PC-3 (cell line): ENCODE results near the gene TNFRSF12A. TPM values are rescaled to one million over a fixed set of nuclear protein-coding genes. Genes with fewer than 3 reads are reported as not detected.

Experiments
- ATAC-seq: fragments of 200-7000 bp; cut with Tn5 transposase; 2 replicates; pipeline ENCODE4 v1.9.1; 2020; ENCODE audit warnings: mild to moderate bottlenecking, moderate library complexity
- BruUV-seq: library from RNA; stranded (reverse); fragments of 400-500 nt; replicated peaks from 2 replicates; lab custom pipeline; 2021; lab: Mats Ljungman, UMichigan
- CTCF ChIA-PET: fragments of 300-600 bp; sonication (Branson Sonifier 250); formaldehyde crosslinking; loops from one replicate; lab custom pipeline; 2022; ENCODE audit warnings: antibody characterized with exemption; lab: Charles Lee
- POLR2A ChIA-PET: fragments of 300-600 bp; sonication (Branson Sonifier 250); formaldehyde crosslinking; loops from one replicate; lab custom pipeline; 2022; ENCODE audit warnings: antibody characterized with exemption; ENCODE audit not compliant: unreplicated experiment; lab: Charles Lee
- DNase-seq: peaks from one replicate; pipeline ENCODE4 v3.0.0-alpha.2; 2015
- H2AFZ ChIP-seq: fragments of 300-600 bp; sonication (generic); 2 replicates; pipeline ENCODE4 v1.6.0; 2016; ENCODE audit warnings: antibody characterized with exemption, low read length
- H3F3A ChIP-seq: fragments of 300-600 bp; sonication (generic); one replicate; pipeline ENCODE4 v1.6.0; 2017; ENCODE audit warnings: antibody characterized with exemption, low read length, control low read depth, mild to moderate bottlenecking; ENCODE audit not compliant: unreplicated experiment
- H3K27ac ChIP-seq: fragments of 300-600 bp; sonication (generic); 2 replicates; pipeline ENCODE4 v1.5.1; 2016; ENCODE audit warnings: mild to moderate bottlenecking, low read length
- H3K27me3 ChIP-seq: fragments of 300-600 bp; sonication (generic); 2 replicates; pipeline ENCODE4 v1.6.1; 2016; ENCODE audit warnings: low read length, mixed read lengths
- H3K36me3 ChIP-seq: fragments of 300-600 bp; sonication (generic); 2 replicates; pipeline ENCODE4 v1.6.1; 2016; ENCODE audit warnings: low read depth, mixed run types, low read length, mixed read lengths
- H3K4me1 ChIP-seq: fragments of 300-600 bp; sonication (generic); 2 replicates; pipeline ENCODE4 v1.5.1; 2016; ENCODE audit warnings: low read length; ENCODE audit not compliant: insufficient read depth
- H3K4me2 ChIP-seq: fragments of 300-600 bp; sonication (generic); 2 replicates; pipeline ENCODE4 v1.6.0; 2016; ENCODE audit warnings: low read length
- H3K4me3 ChIP-seq: fragments of 300-600 bp; sonication (generic); 2 replicates; pipeline ENCODE4 v1.5.1; 2016; ENCODE audit warnings: mild to moderate bottlenecking, low read length, mixed read lengths
- H3K79me2 ChIP-seq: fragments of 300-600 bp; sonication (generic); 2 replicates; pipeline ENCODE4 v1.6.1; 2017; ENCODE audit warnings: low read length, mixed read lengths
- H3K9ac ChIP-seq: fragments of 300-600 bp; sonication (generic); 2 replicates; pipeline ENCODE4 v1.6.0; 2016; ENCODE audit warnings: mild to moderate bottlenecking, low read length
- H3K9me2 ChIP-seq: fragments of 300-600 bp; sonication (generic); replicated peaks from 2 replicates; pipeline ENCODE4 v1.6.1; 2016; ENCODE audit warnings: mixed run types, low read length, mixed read lengths
- H3K9me3 ChIP-seq: fragments of 300-600 bp; sonication (generic); 2 replicates; pipeline ENCODE4 v1.6.1; 2016; ENCODE audit warnings: low read length, mixed read lengths
- H4K20me1 ChIP-seq: fragments of 300-600 bp; sonication (generic); 2 replicates; pipeline ENCODE4 v1.6.1; 2016; ENCODE audit warnings: low read length, mixed read lengths
- CTCF ChIP-seq: fragments of 300-600 bp; sonication (generic); conservative IDR thresholded peaks from 2 replicates; pipeline ENCODE4 v1.5.1; 2017; ENCODE audit warnings: antibody characterized with exemption, low read depth, mild to moderate bottlenecking, low read length
- EZH2 ChIP-seq: fragments of 300-600 bp; sonication (generic); IDR thresholded peaks from one replicate; pipeline ENCODE4 v1.6.1; 2017; ENCODE audit warnings: antibody characterized with exemption, mild to moderate bottlenecking, low read length; ENCODE audit not compliant: unreplicated experiment
- EZH2phosphoT487 ChIP-seq: fragments of 300-600 bp; sonication (generic); IDR thresholded peaks from 2 replicates; pipeline ENCODE4 v1.6.1; 2018; ENCODE audit warnings: mild to moderate bottlenecking, antibody characterized with exemption, low read length, borderline replicate concordance
- intact Hi-C: fragments of 100-400 bp; cut with micrococcal nuclease; formaldehyde crosslinking; loops from 2 replicates; pipeline ENCODE4 v1.9.0; 2023
- total RNA-seq: library from RNA; depleted of rRNA; stranded (reverse); fragments of >200 nt; gene quantifications from 2 replicates; pipeline ENCODE4 v1.2.3, GENCODE V29; 2014

The TNFRSF12A gene
- total RNA-seq, 1 experiment from 2014 or later = 713 TPM

- no peak overlapping the region for H2AFZ ChIP-seq
- DNase-seq (no peak), ATAC-seq (no peak)
- H3K4me3 ChIP-seq = no peak overlapping the region
- H3K9me3 ChIP-seq = no peaks in the 10 kb centered on the region
- H3K36me3 ChIP-seq = no peaks in the 10 kb centered on the region
- no peaks in the 10 kb centered on the region for H3F3A ChIP-seq
- no peaks in the 10 kb centered on the region for H3K79me2 ChIP-seq
- H3K9me2 ChIP-seq = no peaks in the 10 kb centered on the region
- TF ChIP-seq EZH2phosphoT487 (no peak), CTCF (no peak), EZH2 (no peak)
- no peak overlapping the region for H3K4me2 ChIP-seq
- H4K20me1 ChIP-seq = no peaks in the 10 kb centered on the region
- no peak overlapping the region for H3K27ac ChIP-seq
- ChIA-PET CTCF (no interaction called here), POLR2A (no interaction called here)
- intact Hi-C loops = no loop called here
- H3K4me1 ChIP-seq = peaks cover 7% of the 10 kb centered on the region
- no peaks in the 10 kb centered on the region for H3K27me3 ChIP-seq
- BruUV-seq = no TSS peak
- H3K9ac ChIP-seq = no peak overlapping the region
These were observed 34.7 kb upstream of the TNFRSF12A start for GRCh38 chr16:2985462-2985861.

- Histone ChIP-seq H3K79me2 (no peaks in the 10 kb centered on the region), H2AFZ (no peak overlapping the region), H3K4me2 (no peak overlapping the region), H3K4me3 (no peak overlapping the region), H3K36me3 (no peaks in the 10 kb centered on the region), H3K27ac (no peak overlapping the region), H4K20me1 (no peaks in the 10 kb centered on the region), H3F3A (no peaks in the 10 kb centered on the region), H3K9me3 (no peaks in the 10 kb centered on the region), H3K4me1 (peaks cover 2% of the 10 kb centered on the region), H3K27me3 (no peaks in the 10 kb centered on the region), H3K9ac (no peak overlapping the region), H3K9me2 (no peaks in the 10 kb centered on the region)
- CTCF ChIA-PET = no interaction called here
- no peak for ATAC-seq
- no peak for DNase-seq
- intact Hi-C loops = no loop called here
- POLR2A ChIA-PET = no interaction called here
- no TSS peak for BruUV-seq
- TF ChIP-seq EZH2 (no peak), CTCF (no peak), EZH2phosphoT487 (no peak)
These were observed 34.2 kb upstream of the TNFRSF12A start for GRCh38 chr16:2985893-2986355.

- no peaks in the 10 kb centered on the region for H3K9me2 ChIP-seq
- intact Hi-C loops = no loop called here
- H4K20me1 ChIP-seq = no peaks in the 10 kb centered on the region
- H2AFZ ChIP-seq = no peak overlapping the region
- POLR2A ChIA-PET = no interaction called here
- peaks cover 3% of the 10 kb centered on the region; the same call in 1 of the 2 replicates for H3K4me1 ChIP-seq
- no peaks in the 10 kb centered on the region for H3K79me2 ChIP-seq
- no peak overlapping the region for H3K9ac ChIP-seq
- H3K4me3 ChIP-seq = no peak overlapping the region
- no peak overlapping the region for H3K4me2 ChIP-seq
- no peak overlapping the region for H3K27ac ChIP-seq
- H3K9me3 ChIP-seq = no peaks in the 10 kb centered on the region
- H3K27me3 ChIP-seq = no peaks in the 10 kb centered on the region
- CTCF ChIA-PET = no interaction called here
- BruUV-seq = no TSS peak
- no peaks in the 10 kb centered on the region for H3F3A ChIP-seq
- DNase-seq (no peak), ATAC-seq (no peak)
- no peaks in the 10 kb centered on the region for H3K36me3 ChIP-seq
- no peak for TF ChIP-seq EZH2
- no peak for TF ChIP-seq CTCF
- no peak for TF ChIP-seq EZH2phosphoT487
These were observed 33.5 kb upstream of the TNFRSF12A start for GRCh38 chr16:2986623-2987188.
